Transverse colon (tissue), 4 donors: Measurements from ENCODE around the gene BCL11A. TPM values are rescaled to one million over a fixed set of nuclear protein-coding genes. Genes with fewer than 3 reads are reported as not detected.

Experiments
- DNase-seq: peaks from one replicate; pipeline ENCODE4 v3.0.0-alpha.2; 2019
- H3K27ac ChIP-seq, 4 donors: fragments of 200-600 bp; sonication (generic); 2 replicates each; pipeline ENCODE4 v1.5.1; 2016 to 2018; ENCODE audit warnings: inconsistent platforms in 4 of 4
- H3K27me3 ChIP-seq: fragments of 200-600 bp; sonication (generic); 2 replicates; pipeline ENCODE4 v1.5.1; 2017; ENCODE audit warnings: inconsistent platforms
- H3K36me3 ChIP-seq, 4 donors: fragments of 200-600 bp; sonication (generic); 2 replicates each; pipeline ENCODE4 v1.5.1; 2017 to 2019; ENCODE audit warnings: inconsistent platforms in 4 of 4
- H3K4me1 ChIP-seq, 4 donors: fragments of 200-600 bp; sonication (generic); 2 replicates each; pipeline ENCODE4 v1.5.1; 2017 to 2020; ENCODE audit warnings: inconsistent platforms in 4 of 4
- H3K4me3 ChIP-seq, 4 donors: fragments of 200-600 bp; sonication (generic); 1 replicate in 1 of 4; 2 replicates in 3 of 4; pipeline versions ENCODE4 v1.5.1 to v1.6.1; 2017 to 2019; ENCODE audit warnings: inconsistent platforms in 4 of 4
- H3K9me3 ChIP-seq, 2 donors: fragments of 200-600 bp; sonication (generic); 2 replicates each; pipeline ENCODE4 v1.5.1; 2017 to 2019; ENCODE audit warnings: inconsistent platforms in 2 of 2
- EP300 ChIP-seq: sonication (generic); formaldehyde crosslinking; IDR thresholded peaks from one replicate; pipeline ENCODE4 v1.6.1; 2017; ENCODE audit warnings: antibody characterized with exemption, low read depth
- POLR2A ChIP-seq: fragments of 450-650 bp; IDR thresholded peaks from one replicate; pipeline ENCODE4 v1.6.1; 2016; ENCODE audit warnings: antibody characterized with exemption, mild to moderate bottlenecking, moderate library complexity
- POLR2AphosphoS5 ChIP-seq, 3 donors: sonication (generic); formaldehyde crosslinking; IDR thresholded peaks; one replicate each; pipeline ENCODE4 v1.6.1; 2016; ENCODE audit warnings: antibody characterized with exemption in 3 of 3
- WGBS, 2 donors: methylation state at CpG; one replicate each; pipeline ENCODE4 v1.1.5; 2018; ENCODE audit warnings: low coverage in 1 of 2; 5-methylcytosine and 5-hydroxymethylcytosine counted together
- in situ Hi-C, 4 donors: fragments of 200-750 bp; cut with MboI; loops; one replicate each; pipeline versions ENCODE4 v1.15.0 to v1.15.1; 2017; ENCODE audit warnings: low sequenced_read_pairs in 3 of 4, low pct_ligation_motif_present in 1 of 4, low pct_unique_long_range_greater_than_20kb in 1 of 4
- intact Hi-C: fragments of 100-400 bp; cut with DNase I; formaldehyde crosslinking; loops from one replicate; pipeline ENCODE4 v1.15.1; 2023; ENCODE audit warnings: low total_unique reads
- total RNA-seq, 4 donors: library from RNA; depleted of rRNA; stranded (reverse); fragments of >200 nt; gene quantifications; one replicate each; pipeline ENCODE4 v1.1.0, GENCODE V29; 2016
- TF ChIP-seq, protein P1 (sequence below), 5 experiments: fragments of 200-600 bp in 3 of 5; fragments of 450-650 bp in 2 of 5; sonication (generic) in 3 of 5; IDR thresholded peaks; 1 replicate in 2 of 5; 2 replicates in 3 of 5; pipeline ENCODE4 v1.5.1; 2016 to 2017; ENCODE audit warnings: antibody characterized with exemption in 5 of 5, inconsistent platforms in 3 of 5, mild to moderate bottlenecking in 2 of 5, moderate library complexity in 1 of 5

The BCL11A gene
- total RNA-seq, 4 donors from 2014 or later, result 11.3 to 38.1 (median 19.9) TPM

GRCh38 chr2:60473546-60473945, 79.9 kb downstream of the BCL11A start:
- peaks cover 0 to 15% (median 7%) of the 10 kb centered on the region in 4 donors for H3K4me1 ChIP-seq
- H3K36me3 ChIP-seq, result no peaks in the 10 kb centered on the region
- intact Hi-C loops (no loop called here), in situ Hi-C loops (no loop called here)
- no peaks in the 10 kb centered on the region for H3K9me3 ChIP-seq
- no peaks in the 10 kb centered on the region for H3K27me3 ChIP-seq
- WGBS, 2 donors, result 82 to 90% methylated on average over 2 to 3 of the region's 3 CpGs
- H3K27ac ChIP-seq, result no peak overlapping the region
- TF ChIP-seq, protein P1, sequence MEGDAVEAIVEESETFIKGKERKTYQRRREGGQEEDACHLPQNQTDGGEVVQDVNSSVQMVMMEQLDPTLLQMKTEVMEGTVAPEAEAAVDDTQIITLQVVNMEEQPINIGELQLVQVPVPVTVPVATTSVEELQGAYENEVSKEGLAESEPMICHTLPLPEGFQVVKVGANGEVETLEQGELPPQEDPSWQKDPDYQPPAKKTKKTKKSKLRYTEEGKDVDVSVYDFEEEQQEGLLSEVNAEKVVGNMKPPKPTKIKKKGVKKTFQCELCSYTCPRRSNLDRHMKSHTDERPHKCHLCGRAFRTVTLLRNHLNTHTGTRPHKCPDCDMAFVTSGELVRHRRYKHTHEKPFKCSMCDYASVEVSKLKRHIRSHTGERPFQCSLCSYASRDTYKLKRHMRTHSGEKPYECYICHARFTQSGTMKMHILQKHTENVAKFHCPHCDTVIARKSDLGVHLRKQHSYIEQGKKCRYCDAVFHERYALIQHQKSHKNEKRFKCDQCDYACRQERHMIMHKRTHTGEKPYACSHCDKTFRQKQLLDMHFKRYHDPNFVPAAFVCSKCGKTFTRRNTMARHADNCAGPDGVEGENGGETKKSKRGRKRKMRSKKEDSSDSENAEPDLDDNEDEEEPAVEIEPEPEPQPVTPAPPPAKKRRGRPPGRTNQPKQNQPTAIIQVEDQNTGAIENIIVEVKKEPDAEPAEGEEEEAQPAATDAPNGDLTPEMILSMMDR (IDR thresholded peaks at IDR 0.05), result no peak
- no peak for TF ChIP-seq POLR2A
- H3K4me3 ChIP-seq, result no peak overlapping the region
- no peak for DNase-seq

DNA sequence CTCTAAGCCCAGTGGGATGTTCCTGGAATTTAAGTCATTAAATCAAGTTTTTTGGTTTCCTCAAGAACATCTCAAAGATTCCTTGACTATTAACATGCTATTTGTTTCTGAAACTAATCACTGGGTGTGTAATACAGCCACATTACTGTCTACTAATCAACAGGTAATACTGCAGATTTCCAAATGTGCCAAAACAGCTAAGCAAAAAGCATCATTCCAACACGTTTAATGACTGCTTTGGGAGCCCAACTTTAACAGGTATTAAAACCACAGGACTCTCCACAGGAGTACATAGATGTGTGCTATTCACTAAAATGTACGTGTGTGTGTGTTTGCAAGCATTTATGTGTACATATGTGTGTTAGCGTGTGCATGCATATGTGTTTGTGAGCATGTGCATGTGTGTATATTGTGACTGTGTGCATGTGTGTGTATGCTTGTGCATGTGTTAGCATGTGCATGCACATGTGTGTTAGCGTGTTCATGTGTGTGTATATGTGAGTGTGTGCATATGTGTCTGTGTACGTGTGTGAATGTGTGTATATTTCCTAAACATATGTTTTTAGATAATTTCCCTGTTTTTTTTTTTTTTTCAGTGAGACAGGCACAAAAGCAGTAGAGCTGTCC, 80.7 kb downstream of the BCL11A start:
- Histone ChIP-seq H3K27me3 (no peaks in the 10 kb centered on the region), H3K4me3 (no peak overlapping the region), H3K36me3 (no peaks in the 10 kb centered on the region), H3K4me1 (peaks cover 0 to 12% (median 7%) of the 10 kb centered on the region in 4 donors), H3K27ac (no peak overlapping the region), H3K9me3 (no peaks in the 10 kb centered on the region)
- WGBS, 2 donors, result 89% methylated on average over 5 of the region's 5 CpGs; no CpG with 5 or more reads in 1 of the 2 donors
- in situ Hi-C loops (no loop called here), intact Hi-C loops (no loop called here)
- DNase-seq, result no peak
- TF ChIP-seq EP300 (no peak), POLR2A (no peak), POLR2AphosphoS5 (IDR thresholded peaks at IDR 0.05) (no peak)
- TF ChIP-seq, protein P1 (IDR thresholded peaks at IDR 0.05), result no peak

DNA sequence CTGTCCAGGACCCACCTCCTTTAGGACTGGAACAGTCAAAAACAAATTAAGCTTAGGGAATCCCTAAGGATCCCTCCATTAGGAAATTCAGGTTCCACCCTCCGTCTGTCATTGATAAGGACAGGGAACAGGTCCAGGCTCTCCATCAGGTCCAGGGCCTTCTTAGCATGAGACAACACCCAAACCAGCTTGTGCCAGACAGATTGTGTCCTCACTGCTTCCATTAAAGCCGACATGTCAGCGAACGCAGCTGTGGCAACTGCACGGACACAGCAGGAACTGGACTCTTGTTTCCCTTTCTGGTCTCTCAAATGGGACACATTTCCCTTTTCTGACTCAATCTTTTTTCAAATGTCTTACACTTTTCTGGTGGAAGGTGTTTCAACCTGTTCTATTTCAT, 81.4 kb downstream of the BCL11A start:
- H3K4me3 ChIP-seq, result no peak overlapping the region
- no peaks in the 10 kb centered on the region for H3K9me3 ChIP-seq
- H3K27ac ChIP-seq, result no peak overlapping the region
- peaks cover 0 to 12% (median 7%) of the 10 kb centered on the region in 4 donors for H3K4me1 ChIP-seq
- no peaks in the 10 kb centered on the region for H3K36me3 ChIP-seq
- TF ChIP-seq EP300, result no peak
- TF ChIP-seq POLR2AphosphoS5 (IDR thresholded peaks at IDR 0.05), result no peak
- TF ChIP-seq POLR2A, result no peak
- TF ChIP-seq, protein P1 (IDR thresholded peaks at IDR 0.05), result no peak
- intact Hi-C loops, result no loop called here
- WGBS, 2 donors, result 90% methylated on average over 5 of the region's 5 CpGs; no CpG with 5 or more reads in 1 of the 2 donors
- no peak for DNase-seq
- in situ Hi-C loops, result no loop called here
- H3K27me3 ChIP-seq, result no peaks in the 10 kb centered on the region

- Histone ChIP-seq H3K36me3 (no peaks in the 10 kb centered on the region), H3K27me3 (no peaks in the 10 kb centered on the region), H3K4me3 (no peak overlapping the region), H3K9me3 (no peaks in the 10 kb centered on the region), H3K27ac (no peak overlapping the region), H3K4me1 (no peaks in the 10 kb centered on the region)
- no peak for DNase-seq
- in situ Hi-C loops (no loop called here), intact Hi-C loops (no loop called here)
- WGBS, 2 donors, result 80 to 89% methylated on average over 5 of the region's 5 CpGs
- no peak for TF ChIP-seq POLR2A
- TF ChIP-seq, protein P1 (IDR thresholded peaks at IDR 0.05), result no peak
- TF ChIP-seq EP300, result no peak
- TF ChIP-seq POLR2AphosphoS5 (IDR thresholded peaks at IDR 0.05), result no peak
These were observed 83.1 kb downstream of the BCL11A start for GRCh38 chr2:60470340-60470739.
